Peyer's patch (tissue), 4 donors: ENCODE results near the gene LBH.

ENCODE experiments used
- POLR2A ChIP-seq, 2 donors: fragments of 450-650 bp; IDR thresholded peaks; one replicate each; pipeline ENCODE4 v1.5.1; 2017; ENCODE audit warnings: antibody characterized with exemption in 2 of 2, mild to moderate bottlenecking in 2 of 2, moderate library complexity in 2 of 2
- TF ChIP-seq, protein P1 (sequence below), 6 experiments: fragments of 450-650 bp in 4 of 6; fragments of 200-600 bp in 2 of 6; sonication (generic) in 1 of 6; IDR thresholded peaks; one replicate each; pipeline ENCODE4 v1.5.1; 2017 to 2019; ENCODE audit warnings: antibody characterized with exemption in 6 of 6, mild to moderate bottlenecking in 3 of 6, moderate library complexity in 1 of 6

DNA sequence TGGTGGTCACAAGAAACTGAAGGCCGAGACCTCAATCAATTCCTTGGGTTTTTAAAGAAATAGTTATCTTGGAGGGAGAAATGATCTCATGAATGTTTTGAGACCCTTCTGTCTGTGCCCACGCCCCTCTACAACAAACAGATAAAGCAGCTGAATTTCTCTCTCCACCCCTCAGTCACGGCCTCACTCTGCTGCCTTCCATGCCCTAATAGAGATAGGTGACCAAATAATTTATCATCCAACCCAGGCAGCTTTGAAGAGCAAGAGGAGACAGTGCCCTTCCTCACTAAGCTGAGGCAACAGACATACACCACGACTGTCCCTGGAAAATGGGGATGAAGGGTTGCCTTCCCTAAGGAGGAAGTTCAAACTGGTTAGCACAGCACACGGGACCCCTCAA is 71.2 kb downstream of the LBH start:
- TF ChIP-seq, protein P1, sequence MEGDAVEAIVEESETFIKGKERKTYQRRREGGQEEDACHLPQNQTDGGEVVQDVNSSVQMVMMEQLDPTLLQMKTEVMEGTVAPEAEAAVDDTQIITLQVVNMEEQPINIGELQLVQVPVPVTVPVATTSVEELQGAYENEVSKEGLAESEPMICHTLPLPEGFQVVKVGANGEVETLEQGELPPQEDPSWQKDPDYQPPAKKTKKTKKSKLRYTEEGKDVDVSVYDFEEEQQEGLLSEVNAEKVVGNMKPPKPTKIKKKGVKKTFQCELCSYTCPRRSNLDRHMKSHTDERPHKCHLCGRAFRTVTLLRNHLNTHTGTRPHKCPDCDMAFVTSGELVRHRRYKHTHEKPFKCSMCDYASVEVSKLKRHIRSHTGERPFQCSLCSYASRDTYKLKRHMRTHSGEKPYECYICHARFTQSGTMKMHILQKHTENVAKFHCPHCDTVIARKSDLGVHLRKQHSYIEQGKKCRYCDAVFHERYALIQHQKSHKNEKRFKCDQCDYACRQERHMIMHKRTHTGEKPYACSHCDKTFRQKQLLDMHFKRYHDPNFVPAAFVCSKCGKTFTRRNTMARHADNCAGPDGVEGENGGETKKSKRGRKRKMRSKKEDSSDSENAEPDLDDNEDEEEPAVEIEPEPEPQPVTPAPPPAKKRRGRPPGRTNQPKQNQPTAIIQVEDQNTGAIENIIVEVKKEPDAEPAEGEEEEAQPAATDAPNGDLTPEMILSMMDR (IDR thresholded peaks at IDR 0.05): no peak
- TF ChIP-seq POLR2A (IDR thresholded peaks at IDR 0.05): no peak
